Measurements from ENCODE around the gene AOPEP. TPM values are rescaled to one million over a fixed set of nuclear protein-coding genes. Genes with fewer than 3 reads are reported as not detected.

Gene AOPEP
- total RNA-seq, 2 experiments from 2014 or later: 8.9 to 9.5 TPM

DNA sequence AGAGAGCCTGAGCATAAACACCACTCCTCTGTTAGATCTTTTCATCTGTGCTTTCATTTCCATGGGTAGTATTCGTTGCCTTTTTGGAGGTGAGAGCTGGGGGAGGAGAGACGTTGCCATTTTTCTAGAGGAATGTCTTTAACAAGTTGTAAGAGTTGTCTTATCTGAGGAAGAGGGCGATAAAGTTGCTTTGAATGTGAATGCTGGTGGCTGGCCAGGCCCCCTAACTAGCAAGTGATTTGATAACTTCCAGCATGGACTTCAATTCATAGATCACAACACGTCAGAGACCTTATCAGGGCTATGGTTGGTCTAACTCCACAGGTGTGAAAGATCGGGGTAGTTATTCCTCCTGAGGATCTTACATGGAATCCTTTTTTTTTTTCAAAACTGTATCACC lies 30.0 kb upstream of the AOPEP start:
- ChIA-PET POLR2A (no interaction called here), CTCF (interaction anchor here (0.6 to 4.1 kb wide), 2 partner anchors 15 to 140 kb away, joined by 3 to 13 read pairs; no protein-coding TSS in a partner anchor)
- Mint-ChIP-seq H3K36me3 (ENCODE audit: low read depth) (no peaks in the 10 kb centered on the region), H3K9me3 (ENCODE audit: low read depth) (no peaks in the 10 kb centered on the region), H3K4me1 (no peaks in the 10 kb centered on the region), H3K4me3 (no peak overlapping the region), H3K27me3 (peaks cover 6% of the 10 kb centered on the region), H3K27ac (no peak overlapping the region)
- DNase-seq: no peak
- no peak for ATAC-seq
- intact Hi-C loops (cut with DNase I, micrococcal nuclease): no loop called here

- no peaks in the 10 kb centered on the region for H3K9me3 Mint-ChIP-seq (ENCODE audit: low read depth)
- intact Hi-C loops (cut with DNase I, micrococcal nuclease): no loop called here
- POLR2A ChIA-PET: no interaction called here
- ATAC-seq: no peak
- H3K4me1 Mint-ChIP-seq: no peaks in the 10 kb centered on the region
- H3K27ac Mint-ChIP-seq: no peak overlapping the region
- H3K4me3 Mint-ChIP-seq: no peak overlapping the region
- H3K27me3 Mint-ChIP-seq: peaks cover 6% of the 10 kb centered on the region
- H3K36me3 Mint-ChIP-seq (ENCODE audit: low read depth): no peaks in the 10 kb centered on the region
- CTCF ChIA-PET: interaction anchor here (0.5 to 4.1 kb wide), 3 partner anchors 17 to 1353 kb away, joined by 3 to 13 read pairs (median 3); no protein-coding TSS in a partner anchor
- no peak for DNase-seq
These were observed 28.4 kb upstream of the AOPEP start for GRCh38 chr9:94697972-94698581.

GRCh38 chr9:94699715-94700373 lies 26.7 kb upstream of the AOPEP start:
- no peaks in the 10 kb centered on the region for H3K4me1 Mint-ChIP-seq
- no peaks in the 10 kb centered on the region for H3K36me3 Mint-ChIP-seq (ENCODE audit: low read depth)
- H3K27me3 Mint-ChIP-seq: peaks cover 6% of the 10 kb centered on the region
- H3K4me3 Mint-ChIP-seq: no peak overlapping the region
- CTCF ChIA-PET: interaction anchor here (0.6 to 4.1 kb wide), 2 partner anchors 19 to 43 kb away, joined by 3 to 13 read pairs; no protein-coding TSS in a partner anchor
- no peak for DNase-seq
- ATAC-seq: no peak
- intact Hi-C loops (cut with DNase I, micrococcal nuclease): no loop called here
- H3K9me3 Mint-ChIP-seq (ENCODE audit: low read depth): no peaks in the 10 kb centered on the region
- H3K27ac Mint-ChIP-seq: no peak overlapping the region
- POLR2A ChIA-PET: no interaction called here

DNA sequence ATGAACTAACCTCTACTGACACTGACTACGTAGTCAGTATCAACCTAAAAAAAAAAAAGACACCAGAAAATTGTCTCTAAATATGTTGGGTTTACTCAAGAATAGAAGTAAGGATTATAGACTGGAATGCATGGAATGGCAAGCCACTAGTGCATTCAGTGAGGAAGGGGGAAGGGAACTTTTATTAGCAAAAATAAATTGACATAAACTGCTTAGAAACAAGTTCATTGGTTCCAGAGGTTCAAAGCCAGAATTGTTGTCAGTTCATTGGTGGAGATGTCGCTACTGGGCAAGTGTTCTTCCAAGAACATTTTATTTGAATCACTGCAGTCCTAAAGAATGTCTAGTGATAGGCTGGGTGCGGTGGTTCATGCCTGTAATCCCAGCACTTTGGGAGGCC lies 26.1 kb upstream of the AOPEP start:
- CTCF ChIA-PET: interaction anchor here (4.1 kb wide), 1 partner anchor 19 kb away, joined by 13 read pairs; no protein-coding TSS in a partner anchor
- H3K27me3 Mint-ChIP-seq: peaks cover 6% of the 10 kb centered on the region
- DNase-seq: no peak
- no peaks in the 10 kb centered on the region for H3K9me3 Mint-ChIP-seq (ENCODE audit: low read depth)
- no peak overlapping the region for H3K27ac Mint-ChIP-seq
- no peak for ATAC-seq
- no peak overlapping the region for H3K4me3 Mint-ChIP-seq
- intact Hi-C loops (cut with DNase I, micrococcal nuclease): no loop called here
- no peaks in the 10 kb centered on the region for H3K36me3 Mint-ChIP-seq (ENCODE audit: low read depth)
- POLR2A ChIA-PET: no interaction called here
- H3K4me1 Mint-ChIP-seq: no peaks in the 10 kb centered on the region

DNA sequence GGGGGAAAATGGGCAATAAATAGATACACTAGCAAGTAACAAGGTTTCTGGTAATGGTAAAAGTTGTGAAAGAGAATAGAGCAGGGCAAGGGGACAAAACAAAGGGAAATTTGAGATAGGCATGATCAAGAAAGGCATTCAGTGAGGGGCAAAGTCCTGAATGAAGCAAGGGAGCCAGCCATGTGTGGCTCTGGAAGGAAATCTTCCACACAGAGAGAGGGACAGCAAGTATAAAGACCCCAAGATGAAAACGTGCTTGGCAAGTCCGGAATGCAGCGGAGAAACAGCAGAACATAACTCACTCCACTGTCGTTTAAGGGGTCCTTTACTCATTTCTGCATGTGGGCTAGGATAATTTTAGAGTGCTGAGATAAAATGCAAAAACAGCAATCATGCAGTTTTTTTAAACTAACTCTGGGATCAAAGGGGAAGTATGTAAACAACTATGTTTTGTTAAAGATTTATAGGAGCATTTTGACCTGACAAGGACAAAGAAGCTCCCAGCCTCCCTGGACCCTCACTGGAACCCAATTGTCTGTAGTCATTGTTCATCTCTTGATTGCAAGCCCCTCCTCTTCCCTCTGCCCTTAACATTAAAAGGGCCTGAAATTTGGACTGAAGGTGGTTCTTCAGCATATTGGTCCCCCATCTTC lies 22.9 kb upstream of the AOPEP start:
- Mint-ChIP-seq H3K4me1 (no peaks in the 10 kb centered on the region), H3K27ac (no peak overlapping the region), H3K27me3 (peaks cover 9% of the 10 kb centered on the region), H3K9me3 (ENCODE audit: low read depth) (no peaks in the 10 kb centered on the region), H3K36me3 (ENCODE audit: low read depth) (no peaks in the 10 kb centered on the region), H3K4me3 (no peak overlapping the region)
- POLR2A ChIA-PET: no interaction called here
- intact Hi-C loops (cut with DNase I, micrococcal nuclease): no loop called here
- no peak for ATAC-seq
- CTCF ChIA-PET: no interaction called here
- DNase-seq: no peak

DNA sequence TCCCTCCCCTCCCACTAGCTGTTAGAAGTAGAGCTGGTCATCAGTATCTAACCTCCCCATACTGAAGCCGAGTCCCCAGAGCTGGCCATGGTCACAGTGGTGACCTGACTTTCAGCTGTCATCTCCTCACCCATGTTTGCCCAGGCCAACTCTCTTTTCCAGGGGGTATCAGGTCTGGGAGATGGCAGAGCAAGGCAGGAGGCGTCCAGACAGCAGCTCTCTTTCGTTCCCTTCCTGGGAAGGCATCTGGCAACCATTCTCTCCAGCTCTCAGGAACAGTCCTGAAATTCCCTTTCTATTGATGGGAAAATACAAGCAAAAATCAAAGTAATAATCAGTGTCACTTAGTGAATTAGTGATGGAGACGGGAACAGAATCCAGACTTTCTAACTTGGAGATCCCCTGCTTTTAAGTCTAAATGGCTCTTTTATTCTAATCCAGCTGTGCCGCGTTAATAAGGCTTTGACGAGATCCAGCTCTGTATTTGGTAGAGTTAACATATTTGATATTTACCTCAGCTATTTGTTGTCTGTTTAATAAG lies 21.3 kb upstream of the AOPEP start:
- H3K9me3 Mint-ChIP-seq (ENCODE audit: low read depth): no peaks in the 10 kb centered on the region
- H3K36me3 Mint-ChIP-seq (ENCODE audit: low read depth): no peaks in the 10 kb centered on the region
- intact Hi-C loops (cut with DNase I, micrococcal nuclease): no loop called here
- POLR2A ChIA-PET: no interaction called here
- ATAC-seq (no peak), DNase-seq (no peak)
- CTCF ChIA-PET: interaction anchor here (1.2 to 1.4 kb wide), 2 partner anchors 370 to 423 kb away, joined by 3 read pairs; no protein-coding TSS in a partner anchor
- H3K27ac Mint-ChIP-seq: no peak overlapping the region
- H3K4me3 Mint-ChIP-seq: no peak overlapping the region
- no peaks in the 10 kb centered on the region for H3K4me1 Mint-ChIP-seq
- H3K27me3 Mint-ChIP-seq: peaks cover 6% of the 10 kb centered on the region

GRCh38 chr9:94706922-94707321 lies 19.6 kb upstream of the AOPEP start:
- Mint-ChIP-seq H3K9me3 (ENCODE audit: low read depth) (no peaks in the 10 kb centered on the region), H3K27ac (no peak overlapping the region), H3K4me3 (no peak overlapping the region), H3K27me3 (peaks cover 6% of the 10 kb centered on the region), H3K36me3 (ENCODE audit: low read depth) (no peaks in the 10 kb centered on the region), H3K4me1 (no peaks in the 10 kb centered on the region)
- intact Hi-C loops (cut with DNase I, micrococcal nuclease): no loop called here
- no peak for DNase-seq
- ChIA-PET POLR2A (no interaction called here), CTCF (no interaction called here)
- ATAC-seq: no peak

DNA sequence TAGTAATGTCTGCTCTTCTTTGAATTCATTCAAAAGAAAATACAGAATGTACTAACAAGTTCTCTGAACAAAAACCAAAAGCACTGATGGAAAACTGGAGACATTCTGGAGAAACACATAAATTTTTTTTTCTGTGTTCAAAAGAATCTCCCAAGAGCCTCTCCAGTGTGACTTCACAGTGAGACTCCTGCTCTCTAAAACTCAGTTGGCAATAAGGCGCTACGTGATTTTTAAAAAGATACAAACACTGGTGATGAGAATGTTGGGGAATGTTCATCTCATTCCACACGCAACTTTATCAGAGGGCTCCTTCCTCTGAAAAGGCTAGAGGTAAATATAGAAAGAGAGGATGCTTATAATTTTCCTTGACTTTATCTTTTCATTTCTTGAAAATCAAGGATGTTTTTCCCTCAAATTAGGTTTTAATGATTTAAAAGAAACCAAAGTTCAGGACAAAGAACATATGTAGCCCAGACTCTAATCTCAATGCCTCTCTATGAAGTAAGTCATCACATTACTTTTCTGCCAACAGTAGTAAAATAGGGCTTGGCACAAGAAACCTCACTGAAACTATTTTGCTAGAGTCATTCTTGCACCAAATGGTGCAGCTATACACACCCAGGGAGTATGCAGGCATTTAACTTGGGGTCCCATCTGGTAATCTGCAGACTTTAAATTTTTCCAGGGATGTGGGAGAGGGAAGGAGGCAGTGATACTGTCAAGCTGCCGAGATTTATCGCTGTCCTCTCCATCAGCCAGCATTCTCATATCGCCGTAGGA lies 12.9 kb upstream of the AOPEP start:
- DNase-seq (no peak), ATAC-seq (no peak)
- ChIA-PET CTCF (interaction anchor here (0.9 kb wide), 1 partner anchor 467 kb away, joined by 3 read pairs; no protein-coding TSS in a partner anchor), POLR2A (no interaction called here)
- Mint-ChIP-seq H3K4me3 (no peak overlapping the region), H3K27me3 (peaks cover 21% of the 10 kb centered on the region), H3K9me3 (ENCODE audit: low read depth) (no peaks in the 10 kb centered on the region), H3K27ac (no peak overlapping the region), H3K36me3 (ENCODE audit: low read depth) (no peaks in the 10 kb centered on the region), H3K4me1 (no peaks in the 10 kb centered on the region)
- intact Hi-C loops (cut with DNase I, micrococcal nuclease): no loop called here

DNA sequence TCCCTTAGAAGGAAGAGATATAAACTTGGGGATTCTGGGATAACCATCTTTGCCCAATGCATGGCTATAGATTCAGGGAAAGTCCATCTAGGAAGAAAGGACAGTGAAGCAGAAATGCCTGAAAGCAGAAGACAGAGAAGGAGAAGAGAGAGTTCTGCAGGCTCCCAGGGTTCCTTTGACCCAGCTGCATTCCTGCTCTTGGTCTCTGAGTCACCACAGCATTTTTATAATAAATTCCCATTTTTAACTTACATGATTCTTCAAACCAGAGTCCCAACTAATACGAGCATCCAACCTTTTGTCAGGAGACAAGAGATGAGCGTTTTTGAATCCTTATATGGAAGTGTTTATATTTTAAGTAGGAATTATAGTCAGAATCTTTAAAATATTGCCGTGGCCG lies 12.0 kb upstream of the AOPEP start:
- Mint-ChIP-seq H3K36me3 (ENCODE audit: low read depth) (no peaks in the 10 kb centered on the region), H3K4me3 (no peak overlapping the region), H3K27me3 (peaks cover 24% of the 10 kb centered on the region), H3K27ac (no peak overlapping the region), H3K4me1 (no peaks in the 10 kb centered on the region), H3K9me3 (ENCODE audit: low read depth) (no peaks in the 10 kb centered on the region)
- ATAC-seq (no peak), DNase-seq (no peak)
- CTCF ChIA-PET: no interaction called here
- POLR2A ChIA-PET: no interaction called here
- intact Hi-C loops (cut with DNase I, micrococcal nuclease): no loop called here

DNA sequence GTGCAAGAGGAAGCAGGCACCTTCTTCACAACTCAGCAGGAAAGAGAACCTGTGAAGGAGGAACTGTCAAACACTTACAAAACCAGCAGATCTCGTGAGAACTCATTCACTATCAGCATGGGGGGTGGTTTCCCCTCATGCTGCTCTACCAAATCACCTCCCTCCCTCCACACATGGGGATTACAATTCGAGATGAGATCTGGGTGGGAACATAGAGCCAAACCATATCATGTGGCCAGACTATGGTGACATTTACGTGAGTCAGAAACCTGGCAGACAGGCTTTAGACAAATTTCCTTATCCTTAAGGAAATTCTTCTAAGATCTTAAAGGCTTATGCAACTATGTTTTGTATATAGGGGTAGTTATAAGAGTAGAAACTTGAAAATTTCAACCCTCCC lies 8.7 kb upstream of the AOPEP start:
- no peaks in the 10 kb centered on the region for H3K9me3 Mint-ChIP-seq (ENCODE audit: low read depth)
- no peaks in the 10 kb centered on the region for H3K4me1 Mint-ChIP-seq
- ChIA-PET POLR2A (no interaction called here), CTCF (no interaction called here)
- H3K4me3 Mint-ChIP-seq: no peak overlapping the region
- H3K27me3 Mint-ChIP-seq: peaks cover 21% of the 10 kb centered on the region
- intact Hi-C loops (cut with DNase I, micrococcal nuclease): no loop called here
- ATAC-seq: no peak
- H3K27ac Mint-ChIP-seq: no peak overlapping the region
- no peaks in the 10 kb centered on the region for H3K36me3 Mint-ChIP-seq (ENCODE audit: low read depth)
- no peak for DNase-seq

- CTCF ChIA-PET: no interaction called here
- no peak for ATAC-seq
- Mint-ChIP-seq H3K9me3 (ENCODE audit: low read depth) (no peaks in the 10 kb centered on the region), H3K27me3 (peaks cover 16% of the 10 kb centered on the region), H3K27ac (no peak overlapping the region), H3K4me3 (no peak overlapping the region), H3K36me3 (ENCODE audit: low read depth) (no peaks in the 10 kb centered on the region), H3K4me1 (no peaks in the 10 kb centered on the region)
- DNase-seq: no peak
- POLR2A ChIA-PET: interaction anchor here (0.6 kb wide), 1 partner anchor 101 kb away, joined by 10 read pairs; no protein-coding TSS in a partner anchor
- intact Hi-C loops (cut with DNase I, micrococcal nuclease): no loop called here
These were observed 7.6 kb upstream of the AOPEP start for GRCh38 chr9:94718936-94719335.

Data from activated CD4-positive, alpha-beta T cell treated with anti-CD3 and anti-CD28 coated beads for 36 hours (primary cell).